Esophagus muscularis mucosa (tissue), 3 donors: ENCODE data around the gene MCM5.

Source experiments
- CTCF ChIP-seq, 3 experiments: fragments of 200-600 bp in 2 of 3; fragments of 450-650 bp in 1 of 3; sonication (generic) in 2 of 3; IDR thresholded peaks; one replicate each; pipeline ENCODE4 v1.5.1; 2017 to 2019; ENCODE audit warnings: antibody characterized with exemption in 3 of 3, mild to moderate bottlenecking in 2 of 3, moderate library complexity in 1 of 3
- POLR2A ChIP-seq: fragments of 450-650 bp; IDR thresholded peaks from one replicate; pipeline ENCODE4 v1.6.1; 2017; ENCODE audit warnings: antibody characterized with exemption, moderate library complexity, mild to moderate bottlenecking, low read depth
- POLR2AphosphoS5 ChIP-seq, 2 donors: sonication (generic); formaldehyde crosslinking; IDR thresholded peaks; one replicate each; pipeline ENCODE4 v1.6.1; 2017; ENCODE audit warnings: antibody characterized with exemption in 2 of 2

- TF ChIP-seq CTCF (IDR thresholded peaks at IDR 0.05) (no peak), POLR2AphosphoS5 (IDR thresholded peaks at IDR 0.05) (no peak), POLR2A (no peak)
Measured at GRCh38 chr22:35462498-35463230, 62.7 kb downstream of the MCM5 start.
